OCI-LY1 (cell line): ENCODE results near the gene TRIM56.
"Not testable (repeated sequence)": the region's sequence is repeated elsewhere in the genome, so short reads cannot be mapped to it uniquely, and the experiment has no call there.

Experiments
- H2AFZ ChIP-seq: fragments of 200-600 bp; sonication (generic), shearing (Covaris generic); 2 replicates; pipeline ENCODE4 v1.6.0; 2014; ENCODE audit warnings: antibody characterized with exemption, mild to moderate bottlenecking, low read length
- H3F3A ChIP-seq: fragments of 200-600 bp; sonication (generic), shearing (Covaris generic); 2 replicates; pipeline ENCODE4 v1.6.0; 2014; ENCODE audit warnings: mild to moderate bottlenecking, antibody characterized with exemption, low read length, moderate library complexity; ENCODE audit not compliant: insufficient read depth
- H3K27ac ChIP-seq: fragments of 200-600 bp; sonication (generic); 2 replicates; pipeline ENCODE4 v1.5.1; 2014; ENCODE audit warnings: low read length, mixed run types, mild to moderate bottlenecking, low read depth; ENCODE audit not compliant: poor library complexity, severe bottlenecking
- H3K27me3 ChIP-seq: fragments of 200-600 bp; sonication (generic); 2 replicates; pipeline ENCODE4 v1.6.0; 2014; ENCODE audit warnings: antibody characterized with exemption, mild to moderate bottlenecking, low read length, moderate library complexity; ENCODE audit not compliant: insufficient read depth
- H3K36me3 ChIP-seq: fragments of 200-600 bp; sonication (generic); 2 replicates; pipeline ENCODE4 v1.6.1; 2014; ENCODE audit warnings: mild to moderate bottlenecking, antibody characterized with exemption, low read length, moderate library complexity, mixed read lengths; ENCODE audit not compliant: insufficient read depth
- H3K4me1 ChIP-seq: fragments of 200-600 bp; sonication (generic); 2 replicates; pipeline ENCODE4 v1.5.1; 2014; ENCODE audit warnings: mild to moderate bottlenecking, low read length, moderate library complexity; ENCODE audit not compliant: insufficient read depth, severe bottlenecking
- H3K4me2 ChIP-seq: fragments of 200-600 bp; sonication (generic), shearing (Covaris generic); 2 replicates; pipeline ENCODE4 v1.6.1; 2014; ENCODE audit warnings: low read length
- H3K4me3 ChIP-seq: fragments of 200-600 bp; sonication (generic); 2 replicates; pipeline ENCODE4 v1.5.1; 2014; ENCODE audit warnings: low read length, low read depth, mild to moderate bottlenecking, mixed read lengths; ENCODE audit not compliant: poor library complexity, severe bottlenecking
- H3K79me2 ChIP-seq: fragments of 200-600 bp; shearing (Covaris generic); 2 replicates; pipeline ENCODE4 v1.6.1; 2016; ENCODE audit warnings: mixed run types, low read length, mixed read lengths; ENCODE audit not compliant: insufficient read depth
- H3K9ac ChIP-seq: fragments of 200-600 bp; sonication (generic), shearing (Covaris generic); 2 replicates; pipeline ENCODE4 v1.6.1; 2014; ENCODE audit warnings: mild to moderate bottlenecking, low read length, mixed read lengths
- H3K9me2 ChIP-seq: fragments of 200-600 bp; sonication (generic), shearing (Covaris generic); 2 replicates; pipeline ENCODE4 v1.6.1; 2014; ENCODE audit warnings: low read depth, mild to moderate bottlenecking, low read length, mixed read lengths
- H3K9me3 ChIP-seq: fragments of 200-600 bp; shearing (Covaris generic); 2 replicates; pipeline ENCODE4 v1.6.1; 2014; ENCODE audit warnings: low read length, mixed read lengths
- H4K20me1 ChIP-seq: fragments of 200-600 bp; sonication (generic), shearing (Covaris generic); 2 replicates; pipeline ENCODE4 v1.6.0; 2016; ENCODE audit warnings: mild to moderate bottlenecking, low read length; ENCODE audit not compliant: insufficient read depth
- CTCF ChIP-seq: fragments of 200-600 bp; sonication (generic), shearing (Covaris generic); IDR thresholded peaks from 2 replicates; pipeline ENCODE4 v1.5.1; 2017; ENCODE audit warnings: mild to moderate bottlenecking, antibody characterized with exemption, low read length, moderate library complexity, mixed read lengths
- EZH2 ChIP-seq: fragments of 200-600 bp; sonication (generic), shearing (Covaris generic); IDR thresholded peaks from 2 replicates; pipeline ENCODE4 v1.8.0; 2017; ENCODE audit warnings: borderline replicate concordance, mixed run types, mild to moderate bottlenecking, antibody characterized with exemption, low read length, moderate library complexity, mixed read lengths

TRIM56 gene

DNA sequence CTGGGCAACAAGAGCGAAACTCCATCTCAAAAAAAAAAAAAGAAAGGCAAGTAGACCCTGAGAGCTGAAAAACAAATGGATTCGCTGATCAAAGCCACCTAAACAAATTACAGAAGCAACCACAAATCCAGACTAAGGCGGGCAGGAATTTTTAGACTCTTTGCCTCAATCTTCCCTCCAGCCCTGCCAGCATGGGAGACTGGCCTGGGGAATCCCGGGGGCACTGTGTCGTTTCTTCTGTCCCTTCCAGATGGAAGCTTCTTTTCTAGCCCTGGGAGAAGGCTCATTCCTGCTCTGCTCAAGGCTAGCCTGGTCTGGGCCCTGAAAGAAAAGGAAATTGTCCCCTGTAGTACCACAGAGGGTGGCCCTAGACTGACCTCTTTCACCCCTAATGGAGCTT lies 26.0 kb downstream of the TRIM56 start:
- TF ChIP-seq CTCF (no peak), EZH2 (no peak)

DNA sequence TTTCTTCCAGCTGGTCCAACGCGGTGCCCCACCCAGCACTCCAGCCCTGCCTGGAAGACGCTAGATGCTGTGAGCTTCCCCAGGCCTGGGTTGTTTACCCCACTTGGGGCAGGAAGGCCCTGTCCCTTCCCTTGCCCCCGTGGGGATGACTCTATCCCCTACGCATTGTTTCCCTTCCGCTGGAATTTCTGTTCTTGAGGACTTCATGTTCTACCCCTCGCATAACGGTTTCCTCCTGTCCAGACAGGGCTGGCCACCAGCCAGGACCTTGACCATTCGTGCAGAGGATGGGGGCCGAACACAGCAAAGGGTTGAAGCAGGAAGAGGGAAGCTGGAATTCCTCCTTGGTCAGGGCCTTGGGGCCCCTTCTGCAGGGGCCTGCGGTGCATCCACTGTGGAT lies 27.0 kb downstream of the TRIM56 start:
- no peak for TF ChIP-seq CTCF
- no peak for TF ChIP-seq EZH2
- no peak overlapping the region for H3K4me3 ChIP-seq

More for the DNA sequence above, 26.0 kb downstream of the TRIM56 start:
- no peak overlapping the region for H3K9ac ChIP-seq
- no peaks in the 10 kb centered on the region for H3K9me3 ChIP-seq
- no peak overlapping the region for H3K4me2 ChIP-seq
- H3K36me3 ChIP-seq, result no peaks in the 10 kb centered on the region
- no peaks in the 10 kb centered on the region for H3K4me1 ChIP-seq
- no peak overlapping the region for H2AFZ ChIP-seq
- H3K27me3 ChIP-seq, result peaks cover 5% of the 10 kb centered on the region; the same call in 1 of the 2 replicates
- no peaks in the 10 kb centered on the region for H3F3A ChIP-seq
- no peaks in the 10 kb centered on the region for H3K9me2 ChIP-seq
- H3K27ac ChIP-seq, result no peak overlapping the region
- H4K20me1 ChIP-seq, result no peaks in the 10 kb centered on the region
- H3K79me2 ChIP-seq, result no peaks in the 10 kb centered on the region
- no peak overlapping the region for H3K4me3 ChIP-seq

GRCh38 chr7:101113140-101113539 lies 27.9 kb downstream of the TRIM56 start:
- not testable (repeated sequence) for H3K27me3 ChIP-seq, H3K4me1 ChIP-seq, H3K4me3 ChIP-seq, H3K9me2 ChIP-seq, H3K79me2 ChIP-seq, H3K4me2 ChIP-seq, H3K27ac ChIP-seq, H4K20me1 ChIP-seq, H2AFZ ChIP-seq, H3K9ac ChIP-seq, H3F3A ChIP-seq, H3K36me3 ChIP-seq, H3K9me3 ChIP-seq

More for the DNA sequence above, 27.0 kb downstream of the TRIM56 start:
- H3K9me2 ChIP-seq, result no peaks in the 10 kb centered on the region
- no peak overlapping the region for H3K4me2 ChIP-seq
- H3K36me3 ChIP-seq, result no peaks in the 10 kb centered on the region
- no peak overlapping the region for H3K27ac ChIP-seq
- H4K20me1 ChIP-seq, result no peaks in the 10 kb centered on the region
- no peaks in the 10 kb centered on the region for H3K79me2 ChIP-seq
- H3K4me1 ChIP-seq, result no peaks in the 10 kb centered on the region
- H2AFZ ChIP-seq, result no peak overlapping the region
- peaks cover 5% of the 10 kb centered on the region; the same call in 1 of the 2 replicates for H3K27me3 ChIP-seq
- H3K9me3 ChIP-seq, result no peaks in the 10 kb centered on the region
- H3F3A ChIP-seq, result no peaks in the 10 kb centered on the region
- H3K9ac ChIP-seq, result no peak overlapping the region

DNA sequence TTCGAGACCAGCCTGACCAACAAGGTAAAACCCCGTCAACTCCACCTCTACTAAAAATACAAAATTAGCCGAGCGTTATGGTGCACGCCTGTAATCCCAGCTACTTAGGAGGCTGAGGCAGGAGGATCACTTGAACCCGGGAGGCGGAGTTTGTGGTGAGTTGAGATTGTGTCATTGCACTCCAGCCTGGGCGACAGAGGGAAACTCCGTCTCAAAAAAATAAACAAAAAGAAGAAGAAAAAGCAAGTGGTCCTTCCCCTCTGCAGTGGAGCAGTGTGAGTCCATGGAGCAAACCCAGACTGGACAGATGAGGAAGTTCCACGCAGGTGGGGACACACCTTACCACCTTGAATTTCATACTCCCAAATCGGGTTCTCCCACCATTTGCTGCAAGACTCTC lies 28.6 kb downstream of the TRIM56 start:
- Histone ChIP-seq H3K9me3 (no peaks in the 10 kb centered on the region), H3K4me2 (no peak overlapping the region), H3F3A (no peaks in the 10 kb centered on the region), H3K27me3 (no peaks in the 10 kb centered on the region), H3K9ac (no peak overlapping the region), H3K4me3 (no peak overlapping the region), H3K36me3 (no peaks in the 10 kb centered on the region), H4K20me1 (no peaks in the 10 kb centered on the region), H3K79me2 (no peaks in the 10 kb centered on the region), H3K27ac (no peak overlapping the region), H2AFZ (no peak overlapping the region), H3K4me1 (no peaks in the 10 kb centered on the region), H3K9me2 (no peaks in the 10 kb centered on the region)
- TF ChIP-seq EZH2, result no peak
- no peak for TF ChIP-seq CTCF
